ENCODE data around the gene RAD1. TPM values are rescaled to one million over a fixed set of nuclear protein-coding genes. Genes with fewer than 3 reads are reported as not detected.

RAD1 gene
- total RNA-seq, 1 donor from 2014 or later: 19.7 TPM

GRCh38 chr5:34929134-34929719 lies 13.9 kb upstream of the RAD1 start, which contains the start of gene DNAJC21:
Gene DNAJC21, plus strand, starts transcription at chr5:34929559. Its CDS starts 261 bp downstream, at chr5:34929820.
- peak within 1 kb of the TSS; percentile 91 for H3K9ac ChIP-seq (ENCODE audit: low read length)
- Mint-ChIP-seq H3K4me1 (ENCODE audit: low read depth, unreplicated experiment) (peaks cover 16% of the 10 kb centered on the region), H3K27ac (ENCODE audit: unreplicated experiment) (peak within 1 kb of the TSS; percentile 91), H3K27me3 (ENCODE audit: low read depth, unreplicated experiment) (no peaks in the 10 kb centered on the region), H3K9me3 (ENCODE audit: unreplicated experiment) (no peaks in the 10 kb centered on the region), H3K4me3 (ENCODE audit: unreplicated experiment) (peak within 1 kb of the TSS; percentile 88), H3K36me3 (ENCODE audit: low read depth, unreplicated experiment) (peaks cover 3% of the 10 kb centered on the region)
- peaks cover 27% of the 10 kb centered on the region for H3K36me3 ChIP-seq (ENCODE audit: insufficient read depth, low read length)
- FAIRE-seq (no peak), DNase-seq (ENCODE audit: low read depth) (peak; percentile 92)
- peak within 1 kb of the TSS; percentile 79 for H3K27ac ChIP-seq (ENCODE audit: low read depth, low read length)
- peak within 1 kb of the TSS; percentile 90 for H3K4me3 ChIP-seq (ENCODE audit: insufficient read depth, low read depth, low read length)
- no peak for TF ChIP-seq CTCF (IDR thresholded peaks at IDR 0.05; ENCODE audit: insufficient read depth, low read depth, low read length)
- TF ChIP-seq EZH2 (IDR thresholded peaks at IDR 0.05; ENCODE audit: insufficient read depth, low read length): no peak
- peaks cover 31% of the 10 kb centered on the region for H4K20me1 ChIP-seq (ENCODE audit: insufficient read depth, low read length)
- peaks cover 60% of the 10 kb centered on the region for H3K79me2 ChIP-seq (ENCODE audit: insufficient read depth, low read length)
- peak within 1 kb of the TSS; percentile 77 for H2AFZ ChIP-seq (ENCODE audit: low read depth, low read length)
- H3K4me2 ChIP-seq (ENCODE audit: low read length): peak within 1 kb of the TSS; percentile 88
- H3K9me3 ChIP-seq (ENCODE audit: insufficient read depth, low read depth, low read length): no peaks in the 10 kb centered on the region
- peaks cover 8% of the 10 kb centered on the region for H3K4me1 ChIP-seq (ENCODE audit: insufficient read depth, low read length)
- no peaks in the 10 kb centered on the region for H3K27me3 ChIP-seq (ENCODE audit: insufficient read depth, low read length)

GRCh38 chr5:34928267-34928666 lies 13.0 kb upstream of the RAD1 start:
- DNase-seq (ENCODE audit: low read depth) (no peak), FAIRE-seq (no peak)
- peaks cover 21% of the 10 kb centered on the region for H4K20me1 ChIP-seq (ENCODE audit: insufficient read depth, low read length)
- H3K4me3 ChIP-seq (ENCODE audit: insufficient read depth, low read depth, low read length): no peak overlapping the region
- no peak overlapping the region for H3K9ac ChIP-seq (ENCODE audit: low read length)
- peaks cover 25% of the 10 kb centered on the region for H3K36me3 ChIP-seq (ENCODE audit: insufficient read depth, low read length)
- H3K27me3 Mint-ChIP-seq (ENCODE audit: low read depth, unreplicated experiment): no peaks in the 10 kb centered on the region
- H3K27me3 ChIP-seq (ENCODE audit: insufficient read depth, low read length): no peaks in the 10 kb centered on the region
- no peak overlapping the region for H3K4me3 Mint-ChIP-seq (ENCODE audit: unreplicated experiment)
- peaks cover 17% of the 10 kb centered on the region for H3K4me1 ChIP-seq (ENCODE audit: insufficient read depth, low read length)
- H2AFZ ChIP-seq (ENCODE audit: low read depth, low read length): no peak overlapping the region
- no peaks in the 10 kb centered on the region for H3K9me3 ChIP-seq (ENCODE audit: insufficient read depth, low read depth, low read length)
- H3K27ac ChIP-seq (ENCODE audit: low read depth, low read length): no peak overlapping the region
- H3K4me2 ChIP-seq (ENCODE audit: low read length): no peak overlapping the region
- H3K79me2 ChIP-seq (ENCODE audit: insufficient read depth, low read length): peaks cover 54% of the 10 kb centered on the region
- peaks cover 25% of the 10 kb centered on the region for H3K4me1 Mint-ChIP-seq (ENCODE audit: low read depth, unreplicated experiment)
- no peaks in the 10 kb centered on the region for H3K9me3 Mint-ChIP-seq (ENCODE audit: unreplicated experiment)
- peaks cover 5% of the 10 kb centered on the region for H3K36me3 Mint-ChIP-seq (ENCODE audit: low read depth, unreplicated experiment)
- TF ChIP-seq EZH2 (IDR thresholded peaks at IDR 0.05; ENCODE audit: insufficient read depth, low read length) (no peak), CTCF (IDR thresholded peaks at IDR 0.05; ENCODE audit: insufficient read depth, low read depth, low read length) (no peak)
- no peak overlapping the region for H3K27ac Mint-ChIP-seq (ENCODE audit: unreplicated experiment)

- H3K27ac ChIP-seq (ENCODE audit: low read depth, low read length): no peak overlapping the region
- Mint-ChIP-seq H3K9me3 (ENCODE audit: unreplicated experiment) (no peaks in the 10 kb centered on the region), H3K27me3 (ENCODE audit: low read depth, unreplicated experiment) (no peaks in the 10 kb centered on the region), H3K36me3 (ENCODE audit: low read depth, unreplicated experiment) (peaks cover 5% of the 10 kb centered on the region), H3K4me3 (ENCODE audit: unreplicated experiment) (no peak overlapping the region), H3K4me1 (ENCODE audit: low read depth, unreplicated experiment) (peaks cover 25% of the 10 kb centered on the region), H3K27ac (ENCODE audit: unreplicated experiment) (peak overlapping the region; percentile 24)
- no peak overlapping the region for H3K9ac ChIP-seq (ENCODE audit: low read length)
- FAIRE-seq (no peak), DNase-seq (ENCODE audit: low read depth) (no peak)
- no peak overlapping the region for H3K4me3 ChIP-seq (ENCODE audit: insufficient read depth, low read depth, low read length)
- H3K9me3 ChIP-seq (ENCODE audit: insufficient read depth, low read depth, low read length): no peaks in the 10 kb centered on the region
- TF ChIP-seq EZH2 (IDR thresholded peaks at IDR 0.05; ENCODE audit: insufficient read depth, low read length) (no peak), CTCF (IDR thresholded peaks at IDR 0.05; ENCODE audit: insufficient read depth, low read depth, low read length) (no peak)
- peaks cover 18% of the 10 kb centered on the region for H3K4me1 ChIP-seq (ENCODE audit: insufficient read depth, low read length)
- peaks cover 25% of the 10 kb centered on the region for H3K36me3 ChIP-seq (ENCODE audit: insufficient read depth, low read length)
- H3K27me3 ChIP-seq (ENCODE audit: insufficient read depth, low read length): no peaks in the 10 kb centered on the region
- H3K4me2 ChIP-seq (ENCODE audit: low read length): no peak overlapping the region
- H3K79me2 ChIP-seq (ENCODE audit: insufficient read depth, low read length): peaks cover 49% of the 10 kb centered on the region
- H4K20me1 ChIP-seq (ENCODE audit: insufficient read depth, low read length): peaks cover 20% of the 10 kb centered on the region
- no peak overlapping the region for H2AFZ ChIP-seq (ENCODE audit: low read depth, low read length)
Observed at GRCh38 chr5:34927785-34928184, 12.5 kb upstream of the RAD1 start.
